NCI-H82 treated with DMSO at 0.1 percent for 48 hours (cell line): ENCODE data around the gene PTCHD4.
"Not testable (repeated sequence)": the region's sequence is repeated elsewhere in the genome, so short reads cannot be mapped to it uniquely, and the experiment has no call there.

Experiments
- DNase-seq: peaks from one replicate; lab custom pipeline; 2025; ENCODE audit not compliant: unreplicated experiment; lab: John Stamatoyannopoulos, UW

Gene PTCHD4

DNA sequence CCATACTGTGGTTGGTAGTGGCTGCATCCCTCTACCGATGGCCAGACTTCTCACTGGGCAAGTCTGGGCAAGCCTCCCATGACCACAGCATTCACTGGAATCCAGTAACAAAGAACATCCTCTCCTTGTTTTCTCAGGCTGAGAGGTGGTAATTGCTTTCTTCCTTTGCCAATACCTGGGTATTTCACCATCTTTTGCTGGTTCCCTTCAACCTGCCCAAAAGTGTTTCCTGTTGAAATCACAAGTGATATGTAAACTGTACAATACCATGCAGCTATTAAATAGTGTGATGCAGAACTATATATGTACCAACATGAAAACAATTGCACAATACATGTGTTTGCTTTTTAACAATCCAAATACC lies at the start of gene PTCHD4:
Gene PTCHD4, minus strand, starts transcription at position 55 of the 364 bp plus-strand sequence. CDS start 42,240 bp downstream, outside the sequence.
- DNase-seq = no peak

DNA sequence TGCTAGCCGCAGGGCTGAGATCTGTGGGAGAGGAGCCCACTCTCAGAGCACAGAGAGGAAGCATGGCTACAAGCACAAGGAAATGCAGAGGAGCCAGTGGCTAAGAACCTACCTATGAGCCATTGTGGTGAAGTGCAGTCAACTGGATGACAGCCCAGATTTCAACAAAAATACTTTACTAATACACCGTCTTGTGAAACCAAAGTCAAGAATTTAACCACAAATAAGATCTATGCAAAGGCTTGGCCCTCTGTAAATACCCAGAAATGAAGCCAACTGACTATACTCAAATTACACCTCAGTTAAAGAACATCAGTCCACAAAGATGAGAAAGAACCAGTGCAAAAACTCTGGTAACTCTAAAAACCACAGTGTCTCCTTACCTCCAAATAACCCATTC lies 40.1 kb upstream of the PTCHD4 start:
- DNase-seq = no peak

GRCh38 chr6:48150701-48151100 lies 39.7 kb upstream of the PTCHD4 start:
- DNase-seq = no peak

GRCh38 chr6:48147051-48147450 lies 36.1 kb upstream of the PTCHD4 start:
- DNase-seq = no peak

DNA sequence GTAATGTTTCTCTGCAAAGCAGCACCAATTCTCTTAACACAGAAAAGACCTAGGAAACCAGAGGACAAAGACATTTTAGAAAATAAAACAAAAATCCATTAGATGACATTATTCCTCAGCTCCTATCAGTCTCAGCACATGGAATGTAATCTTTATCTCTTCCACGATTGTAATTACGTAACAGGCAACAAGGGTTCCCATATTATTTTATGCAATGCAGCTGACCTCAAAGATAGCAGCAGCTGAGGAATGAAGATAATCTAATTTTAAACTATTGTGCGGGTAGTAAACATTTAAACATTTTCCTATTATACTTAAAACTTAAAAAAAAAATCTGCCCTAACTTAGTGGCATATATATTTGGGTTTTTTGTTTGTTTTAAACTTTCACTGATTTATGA lies 33.0 kb upstream of the PTCHD4 start:
- DNase-seq = no peak

GRCh38 chr6:48141975-48142374 lies 31.0 kb upstream of the PTCHD4 start:
- no peak for DNase-seq

- no peak for DNase-seq
Measured at GRCh38 chr6:48139818-48140614, 29.0 kb upstream of the PTCHD4 start.

GRCh38 chr6:48136856-48137255 lies 25.9 kb upstream of the PTCHD4 start:
- no peak for DNase-seq

- DNase-seq = peak; percentile 32
Measured at GRCh38 chr6:48135323-48136084, 24.5 kb upstream of the PTCHD4 start.

DNA sequence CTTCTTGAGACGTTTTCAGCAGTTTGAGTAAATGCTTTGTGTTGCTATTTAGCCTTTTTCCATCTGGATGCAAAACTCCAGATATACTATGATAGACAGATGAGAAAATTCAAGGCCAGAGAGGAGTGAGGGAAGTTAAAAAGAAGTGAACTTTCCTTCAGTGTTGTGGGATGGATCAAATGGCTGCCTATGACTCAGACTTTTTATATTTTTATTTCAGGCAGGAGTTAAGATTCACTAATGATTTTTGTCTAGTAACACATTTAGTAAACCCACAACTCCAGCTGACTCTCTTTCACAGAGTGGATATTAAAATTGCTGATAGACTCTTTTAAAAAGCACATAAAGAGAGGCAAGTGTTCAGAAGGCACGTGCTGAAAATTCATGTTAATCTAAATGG lies 23.2 kb upstream of the PTCHD4 start:
- no peak for DNase-seq

GRCh38 chr6:48123601-48124000 lies 12.6 kb upstream of the PTCHD4 start:
- no peak for DNase-seq

GRCh38 chr6:48121983-48122749 lies 11.2 kb upstream of the PTCHD4 start:
- DNase-seq = not testable (repeated sequence)

- DNase-seq = no peak
Measured at GRCh38 chr6:48116699-48117645, 6.0 kb upstream of the PTCHD4 start.

DNA sequence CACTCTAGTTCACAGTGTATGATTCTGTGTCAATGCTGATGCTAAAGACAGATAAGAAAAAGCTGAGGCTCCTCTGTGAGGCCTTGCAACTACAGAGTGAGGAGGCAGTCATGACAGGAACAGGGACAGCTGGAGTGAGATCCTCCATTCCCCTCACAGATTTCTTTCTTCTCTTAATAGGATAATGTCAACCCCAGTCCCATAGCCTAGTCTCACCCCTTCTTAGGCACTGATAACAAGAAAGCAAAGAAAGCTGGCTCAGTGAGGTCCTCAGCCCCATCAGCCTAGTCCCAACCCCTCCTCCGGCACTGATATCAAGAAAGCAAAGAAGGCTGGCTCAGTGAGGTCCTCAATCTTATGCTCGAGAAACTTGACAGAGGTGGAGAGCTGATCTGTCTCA lies 2.1 kb upstream of the PTCHD4 start:
- DNase-seq = peak; percentile 31

- no peak for DNase-seq
Measured at GRCh38 chr6:48111575-48111974, 578 bp upstream of the PTCHD4 start.

DNA sequence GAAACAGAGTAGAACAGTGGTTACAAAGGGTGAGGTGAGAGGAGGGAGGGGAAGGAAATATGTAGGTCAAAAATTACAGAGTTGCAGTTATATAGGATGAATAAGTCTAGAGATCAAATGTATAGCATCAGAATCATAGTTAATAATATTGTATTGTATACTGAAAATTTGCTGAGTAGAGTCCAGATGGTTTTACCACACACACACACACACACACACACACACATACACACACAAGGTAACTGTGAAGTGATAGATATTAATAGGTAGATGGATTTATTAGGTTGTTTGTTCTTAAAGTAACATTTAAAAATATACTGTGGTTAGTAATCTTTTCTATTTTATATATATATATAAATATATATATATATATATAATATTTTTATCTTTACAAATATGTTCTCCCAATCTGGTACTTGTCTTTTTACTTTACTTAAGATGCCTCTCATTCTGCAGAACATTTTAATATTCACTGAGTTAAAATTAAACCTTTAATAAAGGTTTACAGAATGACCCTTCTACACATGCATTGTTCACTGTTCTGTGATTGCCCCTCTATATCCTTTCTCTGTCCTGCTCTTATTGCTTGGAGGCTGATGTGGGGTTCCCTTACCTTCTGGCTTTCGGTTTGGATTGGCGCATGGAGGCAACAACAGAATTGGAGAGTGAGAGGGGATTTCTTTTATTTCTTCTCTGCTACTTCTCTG lies 408 bp downstream of the PTCHD4 start:
- DNase-seq = no peak

GRCh38 chr6:48109944-48110343 lies 1.1 kb downstream of the PTCHD4 start:
- no peak for DNase-seq

- DNase-seq = not testable (repeated sequence)
Measured at GRCh38 chr6:48102476-48103195, 8.4 kb downstream of the PTCHD4 start.

GRCh38 chr6:48101290-48101689 lies 9.7 kb downstream of the PTCHD4 start:
- DNase-seq = no peak
